ENCODE results near the gene ZNF521.

DNA sequence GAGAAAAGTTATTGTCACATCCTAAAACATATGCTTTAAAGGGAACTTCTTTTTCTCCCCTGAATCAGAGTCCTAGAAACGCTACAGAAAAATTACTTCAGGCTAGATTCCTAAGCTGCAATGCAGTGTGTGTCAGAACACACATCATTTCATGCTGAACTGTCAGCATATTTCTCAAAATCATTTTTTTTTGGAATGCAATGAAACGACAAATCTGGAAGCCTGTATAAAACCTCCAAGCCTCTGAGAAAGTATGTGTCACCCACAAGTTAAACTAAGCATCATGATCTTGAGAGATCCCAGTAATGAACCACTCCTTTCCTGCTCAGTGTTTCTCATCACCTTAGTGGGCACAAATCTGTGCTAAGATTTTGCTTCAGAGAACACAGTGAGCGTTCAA is 276.2 kb downstream of the ZNF521 start:
- TF ChIP-seq CBX5 (IDR thresholded peaks at IDR 0.05; ENCODE audit: low read depth) = no peak
- no peak for TF ChIP-seq JUND (IDR thresholded peaks at IDR 0.05; ENCODE audit: low read depth, low read length)
- no peak for TF ChIP-seq EP300 (IDR thresholded peaks at IDR 0.05; ENCODE audit: borderline replicate concordance in 1 of 2, control insufficient read depth in 1 of 2, low read depth in 2 of 2, low read length in 2 of 2)
- no peak for TF ChIP-seq GABPA (IDR thresholded peaks at IDR 0.05; ENCODE audit: low read depth)
- TF ChIP-seq, protein P1, sequence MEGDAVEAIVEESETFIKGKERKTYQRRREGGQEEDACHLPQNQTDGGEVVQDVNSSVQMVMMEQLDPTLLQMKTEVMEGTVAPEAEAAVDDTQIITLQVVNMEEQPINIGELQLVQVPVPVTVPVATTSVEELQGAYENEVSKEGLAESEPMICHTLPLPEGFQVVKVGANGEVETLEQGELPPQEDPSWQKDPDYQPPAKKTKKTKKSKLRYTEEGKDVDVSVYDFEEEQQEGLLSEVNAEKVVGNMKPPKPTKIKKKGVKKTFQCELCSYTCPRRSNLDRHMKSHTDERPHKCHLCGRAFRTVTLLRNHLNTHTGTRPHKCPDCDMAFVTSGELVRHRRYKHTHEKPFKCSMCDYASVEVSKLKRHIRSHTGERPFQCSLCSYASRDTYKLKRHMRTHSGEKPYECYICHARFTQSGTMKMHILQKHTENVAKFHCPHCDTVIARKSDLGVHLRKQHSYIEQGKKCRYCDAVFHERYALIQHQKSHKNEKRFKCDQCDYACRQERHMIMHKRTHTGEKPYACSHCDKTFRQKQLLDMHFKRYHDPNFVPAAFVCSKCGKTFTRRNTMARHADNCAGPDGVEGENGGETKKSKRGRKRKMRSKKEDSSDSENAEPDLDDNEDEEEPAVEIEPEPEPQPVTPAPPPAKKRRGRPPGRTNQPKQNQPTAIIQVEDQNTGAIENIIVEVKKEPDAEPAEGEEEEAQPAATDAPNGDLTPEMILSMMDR (IDR thresholded peaks at IDR 0.05 in 2 of 3, conservative IDR thresholded peaks at IDR 0.05 in 1 of 3; ENCODE audit: control insufficient read depth in 2 of 3, extremely low read depth in 1 of 3, insufficient read depth in 1 of 3, low read depth in 3 of 3, low read length in 3 of 3) = no peak
- no peak for TF ChIP-seq ZNF384 (IDR thresholded peaks at IDR 0.05; ENCODE audit: borderline replicate concordance, low read depth, low read length)
- TF ChIP-seq YY1 (IDR thresholded peaks at IDR 0.05; ENCODE audit: low read depth, low read length) = no peak
- no peak for TF ChIP-seq SMAD5 (IDR thresholded peaks at IDR 0.05; ENCODE audit: low read depth)
- no peak for TF ChIP-seq FOS (IDR thresholded peaks at IDR 0.05; ENCODE audit: borderline replicate concordance, extremely low read depth, insufficient read length)
- TF ChIP-seq HDAC2 (IDR thresholded peaks at IDR 0.05) = no peak
